Measurements from ENCODE around the gene SPRED2. TPM values are rescaled to one million over a fixed set of nuclear protein-coding genes. Genes with fewer than 3 reads are reported as not detected.

The SPRED2 gene
- total RNA-seq, 2 experiments from 2014 or later, result 5.9 to 6.7 TPM

DNA sequence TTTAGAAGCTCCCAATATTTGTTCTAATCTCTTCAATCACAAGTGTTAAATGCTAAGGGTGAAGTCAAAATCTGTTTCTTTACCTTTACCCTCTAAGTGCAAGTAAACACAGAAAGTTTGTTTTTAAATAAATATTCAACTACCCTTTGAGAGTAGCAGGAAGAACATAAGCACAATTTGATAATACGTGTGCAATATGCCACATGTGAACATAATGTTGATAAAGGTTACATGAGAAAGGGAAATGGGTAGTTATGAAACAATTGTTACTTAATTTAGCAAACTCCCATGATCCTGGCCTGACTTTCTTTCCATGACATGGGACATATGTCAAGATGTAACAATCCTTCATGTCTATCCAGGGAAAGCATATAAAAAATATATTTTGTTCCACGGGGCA is 7.1 kb downstream of the SPRED2 start:
- intact Hi-C loops (cut with micrococcal nuclease), result no loop called here
- H3K9me3 Mint-ChIP-seq, result no peaks in the 10 kb centered on the region
- H3K4me3 Mint-ChIP-seq, result no peak overlapping the region
- TF ChIP-seq, protein P1, sequence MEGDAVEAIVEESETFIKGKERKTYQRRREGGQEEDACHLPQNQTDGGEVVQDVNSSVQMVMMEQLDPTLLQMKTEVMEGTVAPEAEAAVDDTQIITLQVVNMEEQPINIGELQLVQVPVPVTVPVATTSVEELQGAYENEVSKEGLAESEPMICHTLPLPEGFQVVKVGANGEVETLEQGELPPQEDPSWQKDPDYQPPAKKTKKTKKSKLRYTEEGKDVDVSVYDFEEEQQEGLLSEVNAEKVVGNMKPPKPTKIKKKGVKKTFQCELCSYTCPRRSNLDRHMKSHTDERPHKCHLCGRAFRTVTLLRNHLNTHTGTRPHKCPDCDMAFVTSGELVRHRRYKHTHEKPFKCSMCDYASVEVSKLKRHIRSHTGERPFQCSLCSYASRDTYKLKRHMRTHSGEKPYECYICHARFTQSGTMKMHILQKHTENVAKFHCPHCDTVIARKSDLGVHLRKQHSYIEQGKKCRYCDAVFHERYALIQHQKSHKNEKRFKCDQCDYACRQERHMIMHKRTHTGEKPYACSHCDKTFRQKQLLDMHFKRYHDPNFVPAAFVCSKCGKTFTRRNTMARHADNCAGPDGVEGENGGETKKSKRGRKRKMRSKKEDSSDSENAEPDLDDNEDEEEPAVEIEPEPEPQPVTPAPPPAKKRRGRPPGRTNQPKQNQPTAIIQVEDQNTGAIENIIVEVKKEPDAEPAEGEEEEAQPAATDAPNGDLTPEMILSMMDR (IDR thresholded peaks at IDR 0.05), result no peak
- H3K36me3 Mint-ChIP-seq (ENCODE audit: low read depth), result no peaks in the 10 kb centered on the region
- peaks cover 9% of the 10 kb centered on the region for H3K4me1 Mint-ChIP-seq (ENCODE audit: low read depth)
- H3K27me3 Mint-ChIP-seq, result peaks cover 20% of the 10 kb centered on the region
- no peak for DNase-seq
- no peak for ATAC-seq
- no peak overlapping the region for H3K27ac Mint-ChIP-seq
- CTCF ChIA-PET, result interaction anchor here (1.3 kb wide), 1 partner anchor 42 kb away, joined by 4 read pairs; no protein-coding TSS in a partner anchor
- POLR2A ChIA-PET, result no interaction called here

DNA sequence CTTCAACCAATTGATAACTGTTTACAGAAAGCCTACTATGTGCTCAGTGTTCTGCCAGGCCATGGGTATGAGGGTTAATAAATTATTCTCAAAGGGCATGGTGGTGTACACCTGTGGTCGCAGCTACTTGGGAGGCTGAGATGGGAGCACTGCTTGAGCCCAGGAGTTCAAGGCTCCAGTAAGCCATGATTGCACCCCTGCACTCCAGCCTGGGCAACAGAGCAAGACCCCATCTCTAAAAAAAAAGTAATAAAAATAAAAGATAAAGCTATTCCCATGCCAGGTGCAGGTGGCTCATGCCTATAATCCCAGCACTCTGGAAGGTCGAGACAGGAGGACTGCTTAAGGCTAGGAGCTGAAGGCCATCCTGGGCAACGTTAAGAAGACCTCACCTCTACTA is 8.0 kb downstream of the SPRED2 start:
- TF ChIP-seq, protein P1 (IDR thresholded peaks at IDR 0.05), result no peak
- no peak for DNase-seq
- intact Hi-C loops (cut with micrococcal nuclease), result no loop called here
- POLR2A ChIA-PET, result interaction anchor here (0.7 kb wide), 1 partner anchor 18 kb away, joined by 5 read pairs; no protein-coding TSS in a partner anchor
- peaks cover 9% of the 10 kb centered on the region for H3K4me1 Mint-ChIP-seq (ENCODE audit: low read depth)
- no peak for ATAC-seq
- no peaks in the 10 kb centered on the region for H3K9me3 Mint-ChIP-seq
- CTCF ChIA-PET, result no interaction called here
- H3K4me3 Mint-ChIP-seq, result no peak overlapping the region
- peaks cover 13% of the 10 kb centered on the region for H3K27me3 Mint-ChIP-seq
- no peak overlapping the region for H3K27ac Mint-ChIP-seq
- no peaks in the 10 kb centered on the region for H3K36me3 Mint-ChIP-seq (ENCODE audit: low read depth)

DNA sequence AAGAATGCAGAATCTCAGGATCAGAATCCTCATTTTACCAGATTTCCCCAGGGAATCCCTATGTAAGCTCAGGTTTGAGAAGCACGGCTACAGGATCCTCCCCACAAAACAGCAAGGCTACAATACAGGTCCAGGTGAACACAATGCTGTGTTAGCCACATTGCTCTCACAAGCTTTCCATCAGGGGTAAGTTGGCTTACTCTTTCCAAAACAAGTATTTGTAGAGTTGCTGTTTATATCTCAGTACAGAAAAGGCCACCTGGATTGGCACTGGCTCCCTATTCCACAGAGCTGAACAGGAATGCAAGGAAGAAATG is 11.0 kb downstream of the SPRED2 start:
- Mint-ChIP-seq H3K27ac (no peak overlapping the region), H3K4me1 (ENCODE audit: low read depth) (peaks cover 28% of the 10 kb centered on the region), H3K9me3 (no peaks in the 10 kb centered on the region), H3K27me3 (no peaks in the 10 kb centered on the region), H3K36me3 (ENCODE audit: low read depth) (no peaks in the 10 kb centered on the region), H3K4me3 (no peak overlapping the region)
- DNase-seq, result no peak
- CTCF ChIA-PET, result interaction anchor here (1.8 kb wide), 1 partner anchor 47 kb away, joined by 5 read pairs; no protein-coding TSS in a partner anchor
- POLR2A ChIA-PET, result interaction anchor here (1.1 kb wide), 1 partner anchor 15 kb away, joined by 3 read pairs; no protein-coding TSS in a partner anchor
- intact Hi-C loops (cut with micrococcal nuclease), result no loop called here
- ATAC-seq, result no peak
- TF ChIP-seq, protein P1 (IDR thresholded peaks at IDR 0.05), result no peak

DNA sequence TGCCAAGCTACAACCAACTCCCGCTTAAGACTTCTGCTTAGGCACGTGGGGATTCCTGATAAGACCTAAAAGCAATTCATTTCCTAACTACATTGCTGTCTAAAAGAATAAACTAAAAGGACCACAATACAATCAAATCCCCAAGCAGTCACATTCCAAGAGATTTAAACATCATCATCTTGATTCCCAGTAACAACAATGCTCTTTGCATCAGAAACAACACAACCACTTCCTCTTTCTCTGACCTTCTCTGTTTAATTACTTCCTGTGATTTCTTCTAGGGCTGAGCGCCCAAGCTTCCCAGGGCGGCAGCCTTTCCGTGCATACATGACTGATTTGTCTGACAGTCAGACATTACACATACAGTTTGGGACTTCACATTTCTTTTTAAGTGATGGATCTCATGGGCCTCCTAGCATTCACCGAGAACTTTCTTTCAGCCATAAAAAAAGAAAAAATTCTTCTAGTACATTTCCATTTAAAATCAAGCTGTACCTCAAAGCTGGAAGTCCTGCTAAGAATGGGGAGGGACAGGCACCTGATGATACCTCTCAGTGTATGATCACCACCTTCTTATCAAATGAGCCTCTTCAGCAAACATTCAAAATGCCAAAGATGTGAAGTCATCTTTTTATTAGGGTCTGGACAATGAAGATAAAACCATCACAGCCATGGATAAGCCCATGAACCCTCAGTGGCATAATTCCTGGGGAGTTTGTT is 11.5 kb downstream of the SPRED2 start:
- Mint-ChIP-seq H3K27ac (peak overlapping the region; percentile 73), H3K27me3 (peaks cover 2% of the 10 kb centered on the region), H3K4me3 (peak overlapping the region; percentile 22), H3K36me3 (ENCODE audit: low read depth) (no peaks in the 10 kb centered on the region), H3K4me1 (ENCODE audit: low read depth) (peaks cover 31% of the 10 kb centered on the region), H3K9me3 (no peaks in the 10 kb centered on the region)
- peak; percentile 43 for ATAC-seq
- TF ChIP-seq, protein P1 (IDR thresholded peaks at IDR 0.05), result no peak
- ChIA-PET CTCF (interaction anchor here (1.8 kb wide), 1 partner anchor 47 kb away, joined by 5 read pairs; no protein-coding TSS in a partner anchor), POLR2A (interaction anchor here (1.1 kb wide), 2 partner anchors 16 to 120 kb away, joined by 3 read pairs; no protein-coding TSS in a partner anchor)
- no peak for DNase-seq
- intact Hi-C loops (cut with micrococcal nuclease), result no loop called here

DNA sequence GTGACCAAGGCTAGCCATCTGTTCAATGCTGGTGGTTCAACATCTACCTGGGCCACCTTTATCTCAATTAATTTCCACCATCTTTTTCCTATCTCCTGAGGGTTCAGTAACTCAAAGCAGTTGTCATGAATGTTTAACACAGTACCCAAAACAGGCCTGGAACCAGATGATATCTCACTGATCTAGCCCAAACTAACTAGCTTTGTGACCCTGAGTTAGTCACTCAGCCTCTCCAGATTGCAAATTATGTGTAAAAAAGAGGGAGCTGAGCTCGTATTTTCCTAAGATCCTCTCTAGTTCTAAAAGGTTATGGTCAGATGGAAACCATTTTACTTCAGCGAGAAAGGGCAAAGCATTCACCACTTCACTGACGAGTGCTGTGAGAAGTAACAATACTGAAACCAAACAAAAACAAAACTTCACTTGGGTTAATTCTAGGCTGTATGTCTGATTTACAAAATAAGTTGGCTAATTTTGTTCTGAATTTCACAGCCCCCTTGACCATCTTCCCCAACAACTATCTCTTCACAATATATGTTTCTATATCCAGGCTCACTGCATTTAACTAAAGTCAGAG is 14.8 kb downstream of the SPRED2 start:
- ChIA-PET CTCF (interaction anchor here (1.3 to 1.9 kb wide), 2 partner anchors 31 to 35 kb away, joined by 3 to 4 read pairs; no protein-coding TSS in a partner anchor), POLR2A (interaction anchor here (0.5 to 2.1 kb wide), 6 partner anchors 10 to 332 kb away, joined by 3 to 4 read pairs (median 3); no protein-coding TSS in a partner anchor)
- H3K27me3 Mint-ChIP-seq, result peaks cover 4% of the 10 kb centered on the region
- H3K36me3 Mint-ChIP-seq (ENCODE audit: low read depth), result no peaks in the 10 kb centered on the region
- TF ChIP-seq, protein P1 (IDR thresholded peaks at IDR 0.05), result no peak
- DNase-seq (no peak), ATAC-seq (peak; percentile 74)
- H3K9me3 Mint-ChIP-seq, result no peaks in the 10 kb centered on the region
- H3K27ac Mint-ChIP-seq, result peak overlapping the region; percentile 1
- intact Hi-C loops (cut with micrococcal nuclease), result no loop called here
- peaks cover 32% of the 10 kb centered on the region for H3K4me1 Mint-ChIP-seq (ENCODE audit: low read depth)
- no peak overlapping the region for H3K4me3 Mint-ChIP-seq

Measured in activated CD8-positive, alpha-beta T cell treated with anti-CD3 and anti-CD28 coated beads for 36 hours (primary cell).